Progenitor cell of endocrine pancreas (in vitro differentiated cells): ENCODE data around the gene PXMP2. TPM values are rescaled to one million over a fixed set of nuclear protein-coding genes. Genes with fewer than 3 reads are reported as not detected.
A peak's percentile ranks its signal among the peaks of the same experiment; 100 is the strongest.

Experiments
- DNase-seq: peaks from one replicate; pipeline ENCODE4 v3.0.0; 2021; ENCODE audit warnings: low spot score; ENCODE audit not compliant: unreplicated experiment
- H3K27ac Mint-ChIP-seq: 2 replicates; pipeline ENCODE4 v1.8.0; 2021; ENCODE audit warnings: mild to moderate bottlenecking, moderate library complexity, mixed read lengths
- H3K27me3 Mint-ChIP-seq: 2 replicates; pipeline ENCODE4 v1.8.0; 2021; ENCODE audit warnings: mixed read lengths
- H3K36me3 Mint-ChIP-seq: 2 replicates; pipeline ENCODE4 v1.8.0; 2022; ENCODE audit warnings: mixed read lengths; ENCODE audit not compliant: insufficient read depth
- H3K4me1 Mint-ChIP-seq: 2 replicates; pipeline ENCODE4 v1.8.0; 2021; ENCODE audit warnings: low read depth, mixed read lengths
- H3K4me3 Mint-ChIP-seq: 2 replicates; pipeline ENCODE4 v1.8.0; 2021; ENCODE audit warnings: low read depth, mild to moderate bottlenecking, moderate library complexity, mixed read lengths
- H3K9me3 Mint-ChIP-seq: 2 replicates; pipeline ENCODE4 v1.8.0; 2021; ENCODE audit warnings: low read depth, mixed read lengths
- total RNA-seq: library from RNA; stranded (reverse); gene quantifications from 2 replicates; pipeline ENCODE4 v1.2.1, GENCODE V29; 2021
- TF ChIP-seq, protein P1 (sequence below): fragments of 200-600 bp; sonication (generic); IDR thresholded peaks from one replicate; pipeline ENCODE4 v1.5.0; 2021; ENCODE audit warnings: antibody characterized with exemption, mild to moderate bottlenecking; ENCODE audit not compliant: unreplicated experiment

The PXMP2 gene
- total RNA-seq, 1 donor from 2014 or later: 25.0 TPM

DNA sequence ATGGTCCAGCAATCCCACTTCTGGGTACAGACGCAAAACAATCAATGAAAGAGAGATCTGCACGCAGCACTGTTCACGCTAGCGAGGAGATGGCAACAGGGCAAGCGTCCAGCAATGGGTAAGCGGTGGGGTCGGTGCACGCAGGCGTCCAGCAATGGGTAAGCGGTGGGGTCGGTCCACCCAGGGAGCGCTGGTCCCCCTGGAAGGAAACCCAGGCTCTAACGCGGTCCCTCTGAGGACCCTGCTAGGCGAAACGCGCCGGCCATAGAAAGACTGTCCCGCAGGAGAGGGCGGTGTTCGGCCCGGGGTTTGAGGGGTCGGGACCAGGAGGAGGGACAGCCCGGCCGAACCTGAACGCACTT is 22.6 kb downstream of the PXMP2 start:
- peak; percentile 19 for DNase-seq
- H3K9me3 Mint-ChIP-seq: no peaks in the 10 kb centered on the region
- no peaks in the 10 kb centered on the region for H3K27me3 Mint-ChIP-seq

DNA sequence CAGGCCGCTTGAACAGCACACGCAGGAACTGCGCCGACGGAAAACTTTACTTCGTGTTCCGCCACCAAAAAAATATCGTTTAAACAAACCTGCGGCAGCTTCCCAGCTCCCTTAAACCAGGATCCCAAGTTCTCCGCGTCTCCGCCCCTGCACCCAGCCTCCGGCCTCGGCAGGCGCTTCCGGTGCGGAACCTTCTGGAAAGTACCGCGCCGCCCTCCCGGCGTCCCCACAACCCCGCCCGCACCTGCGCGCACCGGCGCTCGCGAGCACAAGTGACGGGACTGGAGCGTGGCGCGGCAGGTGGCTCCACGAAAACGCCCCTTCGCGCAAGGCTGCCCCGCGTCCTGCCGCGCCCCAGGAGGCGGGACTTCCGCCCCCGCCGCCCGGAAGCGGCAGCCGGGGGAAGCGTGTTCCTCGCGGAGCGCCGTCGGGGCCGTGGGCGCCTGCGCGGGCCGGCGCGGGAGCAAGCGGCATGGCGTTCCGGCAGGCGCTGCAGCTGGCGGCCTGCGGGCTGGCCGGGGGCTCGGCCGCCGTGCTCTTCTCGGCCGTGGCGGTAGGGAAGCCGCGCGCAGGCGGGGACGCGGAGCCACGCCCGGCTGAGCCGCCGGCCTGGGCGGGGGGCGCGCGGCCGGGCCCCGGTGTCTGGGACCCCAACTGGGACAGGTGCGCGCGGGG is 23.2 kb downstream of the PXMP2 start, which contains the start of gene PGAM5:
Gene PGAM5, plus strand, starts transcription at position 438 of the 675 bp plus-strand sequence. Its CDS starts 35 bp downstream, at position 473.
- Mint-ChIP-seq H3K27ac (peak within 1 kb of the TSS; percentile 94), H3K36me3 (peaks cover 11% of the 10 kb centered on the region), H3K4me3 (peak within 1 kb of the TSS; percentile 95), H3K9me3 (no peaks in the 10 kb centered on the region), H3K27me3 (no peaks in the 10 kb centered on the region), H3K4me1 (peaks cover 11% of the 10 kb centered on the region)
- DNase-seq: peak; percentile 74
- TF ChIP-seq, protein P1, sequence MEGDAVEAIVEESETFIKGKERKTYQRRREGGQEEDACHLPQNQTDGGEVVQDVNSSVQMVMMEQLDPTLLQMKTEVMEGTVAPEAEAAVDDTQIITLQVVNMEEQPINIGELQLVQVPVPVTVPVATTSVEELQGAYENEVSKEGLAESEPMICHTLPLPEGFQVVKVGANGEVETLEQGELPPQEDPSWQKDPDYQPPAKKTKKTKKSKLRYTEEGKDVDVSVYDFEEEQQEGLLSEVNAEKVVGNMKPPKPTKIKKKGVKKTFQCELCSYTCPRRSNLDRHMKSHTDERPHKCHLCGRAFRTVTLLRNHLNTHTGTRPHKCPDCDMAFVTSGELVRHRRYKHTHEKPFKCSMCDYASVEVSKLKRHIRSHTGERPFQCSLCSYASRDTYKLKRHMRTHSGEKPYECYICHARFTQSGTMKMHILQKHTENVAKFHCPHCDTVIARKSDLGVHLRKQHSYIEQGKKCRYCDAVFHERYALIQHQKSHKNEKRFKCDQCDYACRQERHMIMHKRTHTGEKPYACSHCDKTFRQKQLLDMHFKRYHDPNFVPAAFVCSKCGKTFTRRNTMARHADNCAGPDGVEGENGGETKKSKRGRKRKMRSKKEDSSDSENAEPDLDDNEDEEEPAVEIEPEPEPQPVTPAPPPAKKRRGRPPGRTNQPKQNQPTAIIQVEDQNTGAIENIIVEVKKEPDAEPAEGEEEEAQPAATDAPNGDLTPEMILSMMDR: no peak

More for the DNA sequence above, 22.6 kb downstream of the PXMP2 start:
- peaks cover 11% of the 10 kb centered on the region for H3K4me1 Mint-ChIP-seq
- TF ChIP-seq, protein P1: no peak
- H3K27ac Mint-ChIP-seq: peak overlapping the region; percentile 94
- peaks cover 11% of the 10 kb centered on the region for H3K36me3 Mint-ChIP-seq
- peak overlapping the region; percentile 95 for H3K4me3 Mint-ChIP-seq

DNA sequence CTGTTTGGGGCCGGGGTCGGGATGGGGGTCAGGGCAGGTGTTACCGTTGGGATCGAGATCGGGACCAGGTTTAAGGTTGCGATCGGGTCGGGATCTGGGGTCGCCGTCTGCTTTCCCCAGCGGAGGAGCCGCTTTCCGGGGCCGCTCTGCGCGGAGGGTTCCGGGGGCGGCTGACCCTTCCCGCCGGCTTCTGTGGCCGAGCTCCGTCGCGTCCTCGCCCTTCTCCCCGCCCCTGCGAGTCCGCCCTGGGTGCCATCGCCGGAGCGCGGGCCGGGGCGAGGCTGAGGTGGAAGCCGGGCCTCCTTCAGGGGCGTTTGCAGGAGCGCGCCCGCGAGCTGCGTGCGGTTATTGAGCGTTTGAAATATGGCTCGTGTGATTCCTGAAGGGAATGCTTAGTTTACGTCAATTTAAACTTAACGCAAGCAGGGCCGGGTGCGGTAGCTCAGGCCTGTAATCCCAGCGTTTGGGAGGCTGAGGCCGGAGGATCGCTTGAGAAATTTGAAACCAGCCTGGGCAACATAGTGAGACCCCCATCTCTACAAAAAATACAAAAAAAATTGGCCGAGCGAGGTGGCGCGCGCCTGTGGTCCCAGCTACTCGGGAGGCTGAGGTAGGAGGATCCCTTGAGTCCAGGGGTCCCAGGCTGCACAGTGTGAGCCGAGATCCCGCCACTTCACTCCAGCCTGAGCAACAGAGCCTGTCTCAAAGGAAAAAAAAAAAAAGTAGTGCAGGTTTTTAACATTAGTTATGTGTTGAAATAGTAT is 23.9 kb downstream of the PXMP2 start:
- peak; percentile 30 for DNase-seq
- TF ChIP-seq, protein P1: no peak
- Mint-ChIP-seq H3K27ac (peak overlapping the region; percentile 73), H3K9me3 (no peaks in the 10 kb centered on the region), H3K36me3 (peaks cover 11% of the 10 kb centered on the region), H3K4me1 (peaks cover 11% of the 10 kb centered on the region), H3K27me3 (no peaks in the 10 kb centered on the region), H3K4me3 (peak overlapping the region; percentile 79)

DNA sequence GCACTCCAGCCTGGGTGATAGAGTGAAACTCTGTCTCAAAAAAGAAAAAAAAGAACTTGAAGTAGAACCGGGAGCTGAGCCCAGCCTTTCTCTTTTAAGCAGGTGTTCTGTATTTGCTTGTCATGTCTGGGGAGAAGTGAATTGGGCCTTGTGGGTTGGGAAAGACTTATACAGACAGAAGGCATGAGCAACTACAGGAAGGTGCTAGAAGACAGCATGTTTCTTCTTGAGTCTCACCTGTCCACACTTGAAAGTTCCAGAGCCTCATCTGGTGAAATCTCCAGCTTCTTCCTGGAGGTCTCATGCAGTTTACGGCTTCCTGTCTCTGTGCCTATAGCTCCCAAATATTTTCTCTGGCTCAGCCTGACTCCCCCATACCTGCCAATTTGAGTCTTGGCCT is 25.7 kb downstream of the PXMP2 start:
- Mint-ChIP-seq H3K4me1 (peaks cover 11% of the 10 kb centered on the region), H3K27me3 (no peaks in the 10 kb centered on the region), H3K4me3 (no peak overlapping the region), H3K27ac (no peak overlapping the region), H3K9me3 (no peaks in the 10 kb centered on the region), H3K36me3 (peaks cover 4% of the 10 kb centered on the region)
- TF ChIP-seq, protein P1: no peak
- DNase-seq: no peak

DNA sequence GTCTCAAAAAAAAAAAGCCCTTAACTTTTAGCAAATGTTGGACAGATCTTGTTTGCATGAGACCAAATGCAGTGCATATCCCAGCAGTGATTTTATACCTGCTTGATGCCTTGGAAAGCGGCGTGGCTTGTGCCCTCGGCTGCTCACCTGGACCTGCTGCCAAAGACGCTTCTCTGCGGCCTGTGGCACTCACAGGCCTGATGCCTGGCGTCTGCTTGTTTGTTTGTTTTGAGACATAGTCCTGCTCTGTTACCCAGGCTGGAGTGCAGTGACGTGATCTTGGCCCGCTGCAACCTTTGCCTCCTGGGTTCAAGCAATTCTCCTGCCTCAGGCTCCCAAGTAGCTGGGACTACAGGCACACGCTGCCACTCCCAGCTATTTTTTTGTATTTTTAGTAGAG is 28.5 kb downstream of the PXMP2 start:
- TF ChIP-seq, protein P1: no peak
- Mint-ChIP-seq H3K27me3 (no peaks in the 10 kb centered on the region), H3K36me3 (peaks cover 10% of the 10 kb centered on the region), H3K4me3 (no peak overlapping the region), H3K4me1 (peaks cover 6% of the 10 kb centered on the region), H3K9me3 (no peaks in the 10 kb centered on the region), H3K27ac (no peak overlapping the region)
- DNase-seq: no peak
